OCI-LY1 (cell line): ENCODE measurements around the gene LEF1.

Source experiments
- CTCF ChIP-seq: fragments of 200-600 bp; sonication (generic), shearing (Covaris generic); IDR thresholded peaks from 2 replicates; pipeline ENCODE4 v1.5.1; 2017; ENCODE audit warnings: mild to moderate bottlenecking, antibody characterized with exemption, low read length, moderate library complexity, mixed read lengths
- EZH2 ChIP-seq: fragments of 200-600 bp; sonication (generic), shearing (Covaris generic); IDR thresholded peaks from 2 replicates; pipeline ENCODE4 v1.8.0; 2017; ENCODE audit warnings: borderline replicate concordance, mixed run types, mild to moderate bottlenecking, antibody characterized with exemption, low read length, moderate library complexity, mixed read lengths

DNA sequence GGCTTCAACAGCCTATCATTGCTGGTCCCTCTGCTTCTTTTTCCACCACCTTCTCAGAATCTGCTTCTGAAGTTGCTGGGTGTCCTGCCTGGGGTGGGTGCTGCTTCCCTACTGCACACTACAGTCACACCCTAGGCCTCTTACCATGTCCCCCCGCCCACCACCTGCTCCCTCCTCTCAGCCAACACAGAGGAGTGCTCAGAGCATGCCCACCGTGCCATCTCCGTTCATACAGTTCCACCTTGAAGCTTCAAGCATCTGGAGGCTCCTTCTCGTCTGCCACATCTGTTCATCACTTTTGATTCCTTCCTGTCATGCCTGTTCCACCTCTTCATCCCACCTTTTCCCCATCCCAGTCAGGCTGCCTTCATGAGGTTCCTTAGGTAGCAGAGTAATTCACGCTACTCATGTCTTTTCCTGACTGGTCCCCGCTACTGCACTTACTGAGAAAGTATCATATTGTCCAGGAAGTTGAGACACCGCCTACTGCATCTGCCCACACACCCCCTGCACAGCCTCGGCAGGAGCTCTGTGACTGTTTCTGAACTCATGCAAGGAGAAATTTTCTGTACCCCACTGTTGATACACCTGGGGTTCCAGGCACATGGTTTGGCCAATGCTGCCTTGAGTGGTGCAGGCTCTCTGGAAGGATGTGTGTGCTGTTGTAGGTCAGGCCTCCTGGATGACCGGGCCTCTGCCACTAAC, 139.6 kb downstream of the LEF1 start:
- TF ChIP-seq CTCF (no peak), EZH2 (no peak)
